ENCODE results near the gene FBXO7. TPM values are rescaled to one million over a fixed set of nuclear protein-coding genes. Genes with fewer than 3 reads are reported as not detected.

FBXO7 gene
- total RNA-seq (2012; rRNA removed) (61.4 and 71.5 TPM in 2 replicates), polyA plus RNA-seq (2012; rRNA removed) (69.7 and 71.5 TPM in 2 replicates), Bru-seq, nascent RNA (percentile 91 among the genes with signal in this experiment), BruChase-seq, experiment 1, labeled RNA remaining after a 6-hour chase (percentile 83 among the genes with signal in this experiment), BruChase-seq, experiment 2, labeled RNA remaining after a 2-hour chase (percentile 85 among the genes with signal in this experiment)
- 34.6 and 44.8 TPM in 2 replicates for polyA plus RNA-seq (2012; cell fraction: cytosol; rRNA removed)
- polyA plus RNA-seq (2012; cell fraction: nucleus; rRNA removed; ENCODE audit: low replicate concordance): 24.9 and 76.6 TPM in 2 replicates
- long read RNA-seq, transcript FBXO7-202 (9 exons, 1,888 nt): minor isoform, 7 of 150 reads
- long read RNA-seq, transcript FBXO7-201 (9 exons, 2,195 nt): major isoform, 110 of 150 reads
- long read RNA-seq, transcript FBXO7-204 (9 exons, 1,921 nt): minor isoform, 5 of 150 reads
- long read RNA-seq, partial matches to known transcripts: 17 of 150 reads
- long read RNA-seq, other reads (novel, unspliced or antisense): 7 of 150 reads

DNA sequence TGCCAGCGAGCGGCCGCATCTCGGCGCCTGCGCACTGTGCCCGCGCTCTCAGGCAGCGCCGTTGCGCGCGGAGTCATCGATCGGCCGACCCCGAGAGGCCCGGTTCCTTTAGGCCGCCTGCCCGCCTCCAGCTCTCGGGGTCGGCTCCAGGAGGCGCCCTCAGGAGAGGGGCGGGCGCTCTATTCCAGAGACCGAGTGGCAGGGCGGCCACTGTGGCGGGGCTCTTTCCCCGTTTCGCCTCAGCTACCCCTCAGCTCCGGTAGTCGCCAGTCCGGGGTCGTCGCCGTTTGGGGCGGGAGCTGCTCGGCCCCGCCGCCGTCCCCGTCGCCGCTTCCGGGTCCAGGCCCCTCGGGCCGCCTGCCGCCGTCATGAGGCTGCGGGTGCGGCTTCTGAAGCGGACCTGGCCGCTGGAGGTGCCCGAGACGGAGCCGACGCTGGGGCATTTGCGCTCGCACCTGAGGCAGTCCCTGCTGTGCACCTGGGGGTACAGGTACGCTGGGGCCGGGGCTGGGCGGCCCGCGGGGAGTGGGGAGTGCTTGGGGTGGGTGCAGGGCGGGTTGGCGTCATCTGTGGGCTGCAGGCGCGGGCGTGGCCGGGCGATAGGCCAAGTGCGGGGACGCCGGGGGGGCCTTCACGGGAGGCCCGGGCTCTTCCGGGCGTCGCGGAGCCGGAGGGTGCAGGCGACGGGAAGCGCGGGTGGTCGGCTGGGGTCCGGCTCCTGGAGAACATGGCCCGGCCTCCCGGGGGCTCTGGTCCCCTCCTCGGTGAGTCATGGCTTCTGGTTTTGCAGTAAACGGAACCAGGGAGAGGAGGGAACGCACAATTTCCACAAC is at the start of gene FBXO7:
Gene FBXO7 (plus strand): TSS at position 177 of the 833 bp plus-strand sequence. CDS start 192 bp downstream, at position 369.
- Histone ChIP-seq H4K20me1 (ENCODE audit: insufficient read depth, low read length) (peaks cover 40% of the 10 kb centered on the region), H2BK120ac (ENCODE audit: low read depth, low read length) (peak within 1 kb of the TSS; percentile 86), H3K4me2 (ENCODE audit: low read depth, low read length) (peak within 1 kb of the TSS; percentile 87), H3K79me1 (ENCODE audit: low read depth in 1 of 2, low read length in 2 of 2) (peaks cover 0 to 25% of the 10 kb centered on the region in 2 experiments; a peak in 2 of 4 replicates), H3K18ac (ENCODE audit: low read depth, low read length) (peak within 1 kb of the TSS; percentile 52), H3K9me3 (ENCODE audit: control insufficient read depth, insufficient read depth, low read length) (no peaks in the 10 kb centered on the region), H2BK20ac (ENCODE audit: low read depth, low read length) (peak within 1 kb of the TSS; percentile 70; the same call in 1 of the 2 replicates), H3K14ac (replicated peaks; ENCODE audit: low read depth, low read length) (peak within 1 kb of the TSS; percentile 98), H3K27ac (ENCODE audit: insufficient read depth, low read length) (peak within 1 kb of the TSS; percentile 90), H3K4me1 (ENCODE audit: control insufficient read depth, insufficient read depth, low read length) (peaks cover 13% of the 10 kb centered on the region), H3K4me3 (ENCODE audit: insufficient read depth, low read depth, low read length) (peak within 1 kb of the TSS; percentile 67), H3K9ac (ENCODE audit: low read depth, low read length) (peak within 1 kb of the TSS; percentile 91), H2AK9ac (replicated peaks; ENCODE audit: low read depth, low read length, poor library complexity) (peak within 1 kb of the TSS; percentile 96), H3K27me3 (ENCODE audit: control insufficient read depth, insufficient read depth, low read length) (no peaks in the 10 kb centered on the region), H3K56ac (ENCODE audit: extremely low read depth, insufficient read depth, low read length) (peak within 1 kb of the TSS; percentile 89), H2AFZ (replicated peaks; ENCODE audit: low read length, poor library complexity) (peak within 1 kb of the TSS; percentile 99), H4K8ac (ENCODE audit: low read depth in 2 of 2, low read length in 2 of 2) (peak within 1 kb of the TSS; percentile 95 to 99), H2AK5ac (ENCODE audit: low read depth, low read length) (peak within 1 kb of the TSS; percentile 67), H2BK15ac (ENCODE audit: low read depth, low read length) (peak within 1 kb of the TSS; percentile 62; the same call in 1 of the 3 replicates), H3K36me3 (ENCODE audit: control insufficient read depth, insufficient read depth, low read length) (no peaks in the 10 kb centered on the region), H3K4ac (ENCODE audit: low read depth, low read length) (peak within 1 kb of the TSS; percentile 98), H4K91ac (ENCODE audit: insufficient read depth, low read depth, low read length) (peak within 1 kb of the TSS; percentile 94), H4K5ac (ENCODE audit: low read depth, low read length) (peak within 1 kb of the TSS; percentile 94), H3K9me1 (ENCODE audit: insufficient read depth, low read length) (peaks cover 6% of the 10 kb centered on the region; the same call in 1 of the 2 replicates), H2BK5ac (ENCODE audit: low read depth, low read length, poor library complexity, severe bottlenecking) (peak within 1 kb of the TSS; percentile 87), H3K23ac (ENCODE audit: low read depth, low read length) (peak within 1 kb of the TSS; percentile 93)
- no TSS peak for BruUV-seq (replicated peaks)
- 0% methylated on average over 54 of the region's 92 CpGs; no CpG with 5 or more reads in 1 of the 2 experiments for WGBS, 2 experiments (ENCODE audit: extremely low coverage in 2 of 2, insufficient read length in 1 of 2)
- dilution Hi-C loops (cut with HindIII; ENCODE audit: low sequenced_read_pairs, unreplicated experiment): no loop called here
- intact Hi-C loops (cut with micrococcal nuclease): loop anchor here (2.0 to 10.0 kb wide), 4 partner anchors 322 to 810 kb away; partner anchors contain the start of gene PISD
- POLR2A ChIA-PET (ENCODE audit: unreplicated experiment): interaction anchor here (0.5 to 0.8 kb wide), 3 partner anchors 330 to 1347 kb away, joined by 3 to 4 read pairs (median 3); no protein-coding TSS in a partner anchor
- TF ChIP-seq, protein P1, sequence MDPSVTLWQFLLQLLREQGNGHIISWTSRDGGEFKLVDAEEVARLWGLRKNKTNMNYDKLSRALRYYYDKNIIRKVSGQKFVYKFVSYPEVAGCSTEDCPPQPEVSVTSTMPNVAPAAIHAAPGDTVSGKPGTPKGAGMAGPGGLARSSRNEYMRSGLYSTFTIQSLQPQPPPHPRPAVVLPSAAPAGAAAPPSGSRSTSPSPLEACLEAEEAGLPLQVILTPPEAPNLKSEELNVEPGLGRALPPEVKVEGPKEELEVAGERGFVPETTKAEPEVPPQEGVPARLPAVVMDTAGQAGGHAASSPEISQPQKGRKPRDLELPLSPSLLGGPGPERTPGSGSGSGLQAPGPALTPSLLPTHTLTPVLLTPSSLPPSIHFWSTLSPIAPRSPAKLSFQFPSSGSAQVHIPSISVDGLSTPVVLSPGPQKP (IDR thresholded peaks at IDR 0.05; ENCODE audit: borderline replicate concordance, low read depth, low read length): no peak
- TF ChIP-seq FOS (IDR thresholded peaks at IDR 0.05; ENCODE audit: low read depth, low read length): peak; percentile 31; the same call in 1 of the 2 replicates
- TF ChIP-seq MXI1 (IDR thresholded peaks at IDR 0.05; ENCODE audit: borderline replicate concordance, low read depth, low read length): peak; percentile 9; the same call in 1 of the 2 replicates
- TF ChIP-seq, protein P2, sequence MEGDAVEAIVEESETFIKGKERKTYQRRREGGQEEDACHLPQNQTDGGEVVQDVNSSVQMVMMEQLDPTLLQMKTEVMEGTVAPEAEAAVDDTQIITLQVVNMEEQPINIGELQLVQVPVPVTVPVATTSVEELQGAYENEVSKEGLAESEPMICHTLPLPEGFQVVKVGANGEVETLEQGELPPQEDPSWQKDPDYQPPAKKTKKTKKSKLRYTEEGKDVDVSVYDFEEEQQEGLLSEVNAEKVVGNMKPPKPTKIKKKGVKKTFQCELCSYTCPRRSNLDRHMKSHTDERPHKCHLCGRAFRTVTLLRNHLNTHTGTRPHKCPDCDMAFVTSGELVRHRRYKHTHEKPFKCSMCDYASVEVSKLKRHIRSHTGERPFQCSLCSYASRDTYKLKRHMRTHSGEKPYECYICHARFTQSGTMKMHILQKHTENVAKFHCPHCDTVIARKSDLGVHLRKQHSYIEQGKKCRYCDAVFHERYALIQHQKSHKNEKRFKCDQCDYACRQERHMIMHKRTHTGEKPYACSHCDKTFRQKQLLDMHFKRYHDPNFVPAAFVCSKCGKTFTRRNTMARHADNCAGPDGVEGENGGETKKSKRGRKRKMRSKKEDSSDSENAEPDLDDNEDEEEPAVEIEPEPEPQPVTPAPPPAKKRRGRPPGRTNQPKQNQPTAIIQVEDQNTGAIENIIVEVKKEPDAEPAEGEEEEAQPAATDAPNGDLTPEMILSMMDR (conservative IDR thresholded peaks at IDR 0.05; ENCODE audit: low read depth, low read length): peak; percentile 59
- TF ChIP-seq MAZ (IDR thresholded peaks at IDR 0.05; ENCODE audit: borderline replicate concordance, low read depth, low read length): no peak; the same call in 1 of the 2 replicates
- peak; percentile 86 for TF ChIP-seq POLR2A (IDR thresholded peaks at IDR 0.05; ENCODE audit: low read depth, low read length)
- in situ Hi-C loops (cut with MboI; ENCODE audit: low sequenced_read_pairs): loop anchor here (5.0 to 25.0 kb wide), 3 partner anchors 63 to 737 kb away; partner anchors contain the start of gene RTCB
- CTCF ChIA-PET: interaction anchor here (1.1 to 2.3 kb wide), 3 partner anchors 12 to 322 kb away, joined by 3 to 10 read pairs (median 3); no protein-coding TSS in a partner anchor
- DNase-seq (peak; percentile 90), ATAC-seq (ENCODE audit: low read depth) (peak; percentile 88)
